MV-4-11 (cell line): ENCODE measurements around the gene OSBPL6.

Source experiments
- DNase-seq: peaks from one replicate; lab custom pipeline; 2025; lab: John Stamatoyannopoulos, UW

The OSBPL6 gene

DNA sequence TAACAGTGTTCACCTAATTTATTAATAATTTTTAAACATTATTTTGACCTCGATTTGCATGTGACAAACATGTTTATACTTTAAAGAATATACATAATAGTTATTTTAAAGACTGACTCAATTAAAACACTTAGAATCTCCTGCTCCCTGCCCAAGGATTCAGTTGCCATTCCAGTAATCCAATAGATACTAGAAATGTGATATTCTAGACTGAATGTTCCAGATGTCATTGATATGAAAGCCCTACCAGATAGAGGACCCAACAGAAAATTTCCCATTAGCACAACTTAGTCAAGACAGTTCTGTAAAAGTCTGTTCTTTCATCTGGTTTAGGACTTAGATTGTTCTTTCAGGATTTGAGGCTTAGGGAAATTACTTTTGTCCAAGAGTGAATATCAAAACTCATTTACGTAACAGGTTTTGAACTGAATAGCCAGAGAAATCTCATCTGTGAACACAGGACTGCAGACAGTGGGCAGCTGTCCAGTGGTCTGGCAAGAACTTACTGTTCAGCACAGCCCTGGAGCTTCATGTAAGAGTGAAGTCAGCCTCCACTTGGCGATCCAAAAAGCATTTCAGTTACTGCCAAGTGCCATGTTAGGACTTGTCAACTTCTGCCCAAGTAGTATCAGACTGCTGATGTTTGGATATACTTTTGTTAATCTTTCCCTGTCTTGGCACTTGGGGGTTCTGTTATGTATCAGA lies 77.5 kb downstream of the OSBPL6 start:
- no peak for DNase-seq

DNA sequence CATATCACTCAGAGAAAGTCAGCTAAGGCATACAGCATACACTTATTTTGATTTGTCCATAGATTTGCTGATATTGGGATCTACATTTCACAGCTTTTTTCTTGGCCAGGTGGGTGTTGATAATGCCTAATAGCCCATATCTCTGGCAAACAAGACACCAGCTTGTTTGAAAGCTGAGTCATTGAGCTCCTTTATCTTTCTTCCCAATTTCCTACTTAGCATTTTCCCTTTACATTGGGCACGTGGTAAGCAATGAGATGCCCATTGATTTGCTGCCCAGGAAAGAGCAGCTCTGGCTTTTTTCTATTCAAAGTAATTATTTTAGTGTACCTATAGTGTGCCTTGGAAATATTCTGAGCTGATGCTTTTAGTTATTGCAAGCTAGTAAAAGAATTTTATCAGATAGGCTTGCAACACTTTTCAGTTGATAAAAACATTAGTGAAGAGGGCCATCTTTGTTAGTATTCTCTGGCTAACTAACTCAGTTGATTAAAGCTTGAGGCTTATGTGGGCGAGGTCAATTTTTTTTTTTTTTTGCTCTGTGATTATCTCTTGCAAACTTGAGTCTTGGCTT lies 79.6 kb downstream of the OSBPL6 start:
- no peak for DNase-seq

DNA sequence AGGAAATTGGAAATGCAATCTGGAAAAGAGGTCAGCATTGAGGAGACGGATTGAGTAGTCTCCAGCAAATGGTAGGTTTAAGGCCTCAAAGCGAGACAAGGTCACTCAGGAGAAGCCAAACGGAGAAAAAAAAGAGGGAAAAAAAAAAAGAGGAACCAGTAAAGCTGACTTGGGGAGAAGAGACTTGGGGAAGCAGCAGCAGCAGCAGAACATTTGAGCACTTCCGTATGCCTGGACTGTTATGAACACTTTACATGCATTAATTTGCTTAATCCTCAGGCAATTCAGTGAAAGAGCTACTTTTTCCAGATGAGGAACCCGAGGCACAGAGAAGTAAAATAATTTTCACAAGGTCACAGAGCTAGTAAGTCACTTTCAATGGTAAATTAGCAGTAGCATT lies 81.3 kb downstream of the OSBPL6 start:
- DNase-seq, result peak; percentile 83

DNA sequence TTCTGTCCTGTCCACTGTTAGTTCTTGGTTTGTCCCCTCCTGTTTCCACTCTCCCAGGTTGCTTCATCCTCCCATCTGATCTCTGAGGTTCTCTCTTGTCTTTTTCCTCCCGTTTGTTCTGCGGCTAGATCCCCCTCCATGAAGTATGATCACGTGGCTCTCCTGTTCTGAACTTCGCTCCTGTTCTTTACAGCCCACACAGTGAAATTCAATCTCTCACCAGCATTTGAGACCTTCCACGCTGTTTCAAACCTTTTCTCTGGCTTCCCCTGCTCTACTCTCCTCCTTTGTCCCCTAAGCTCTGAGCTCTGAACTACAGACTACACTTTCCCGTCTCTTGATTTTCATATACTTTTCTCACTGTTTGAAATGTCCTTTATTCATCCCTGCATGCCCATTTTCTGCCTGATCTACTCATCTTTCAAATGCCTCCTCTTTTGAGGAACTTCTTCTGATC lies 83.5 kb downstream of the OSBPL6 start:
- no peak for DNase-seq

DNA sequence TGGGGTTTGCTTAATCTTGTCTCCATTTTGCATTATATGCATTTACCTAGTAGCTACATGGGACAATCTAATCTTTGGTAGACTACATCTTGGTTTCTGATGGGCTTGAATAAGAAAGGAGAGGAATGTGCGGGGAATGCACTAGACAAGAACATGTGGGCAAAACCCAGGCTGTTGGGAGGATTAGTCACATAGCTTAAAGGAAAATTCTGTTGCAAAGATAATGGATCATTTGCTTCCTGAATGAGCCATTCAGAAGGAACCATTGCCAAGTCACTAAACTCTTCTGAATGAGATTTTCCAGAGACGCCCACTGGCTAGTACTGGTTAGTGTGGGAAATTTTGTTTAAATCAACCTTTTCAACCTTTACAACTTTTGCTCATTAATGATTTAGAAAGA lies 84.8 kb downstream of the OSBPL6 start:
- no peak for DNase-seq

DNA sequence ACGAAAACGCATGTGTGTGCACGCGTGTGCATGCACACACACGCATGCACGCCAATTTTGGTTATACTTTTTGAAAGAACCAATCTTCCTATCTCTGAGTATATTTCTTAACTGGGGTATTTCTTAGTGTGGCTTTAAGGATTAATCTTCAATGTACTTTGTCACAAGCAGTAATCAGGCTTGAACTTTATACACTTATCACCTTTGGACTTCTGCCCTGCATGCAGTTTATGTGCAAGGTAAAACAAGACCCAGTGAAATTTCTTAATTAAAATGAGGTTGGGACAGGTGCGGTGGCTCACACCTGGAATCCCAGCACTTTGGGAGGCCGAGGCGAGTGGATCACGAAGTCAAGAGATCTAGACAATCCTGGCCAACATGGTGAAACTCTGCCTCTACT lies 85.3 kb downstream of the OSBPL6 start:
- no peak for DNase-seq

DNA sequence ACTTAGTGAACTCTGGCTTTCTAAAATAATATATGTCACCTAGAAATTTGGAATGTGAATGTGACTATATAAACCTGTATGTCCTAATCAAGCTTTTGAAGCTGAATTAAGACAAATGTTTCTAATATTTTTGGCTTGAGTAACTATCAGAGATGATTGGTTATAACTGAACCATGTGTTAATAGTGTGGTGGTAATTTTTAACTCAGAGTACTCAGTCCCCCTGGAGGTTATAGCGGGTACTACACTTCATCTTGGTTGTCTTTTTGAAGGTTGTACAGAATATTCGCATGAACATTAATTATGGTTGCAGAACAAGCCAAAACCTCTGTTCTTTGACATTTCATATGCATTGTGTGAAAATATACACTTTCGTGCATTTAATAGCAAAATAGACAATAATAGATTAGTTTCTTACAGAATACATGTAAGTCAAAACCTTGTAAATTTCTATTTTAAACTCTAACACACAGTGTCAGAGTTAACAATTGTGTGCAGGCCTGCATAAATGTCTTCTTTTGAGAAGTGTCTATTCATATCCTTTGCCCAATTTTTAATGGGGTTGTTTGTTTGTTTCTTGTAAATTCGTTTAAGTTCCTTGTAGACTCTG lies 86.0 kb downstream of the OSBPL6 start:
- DNase-seq, result peak; percentile 30

DNA sequence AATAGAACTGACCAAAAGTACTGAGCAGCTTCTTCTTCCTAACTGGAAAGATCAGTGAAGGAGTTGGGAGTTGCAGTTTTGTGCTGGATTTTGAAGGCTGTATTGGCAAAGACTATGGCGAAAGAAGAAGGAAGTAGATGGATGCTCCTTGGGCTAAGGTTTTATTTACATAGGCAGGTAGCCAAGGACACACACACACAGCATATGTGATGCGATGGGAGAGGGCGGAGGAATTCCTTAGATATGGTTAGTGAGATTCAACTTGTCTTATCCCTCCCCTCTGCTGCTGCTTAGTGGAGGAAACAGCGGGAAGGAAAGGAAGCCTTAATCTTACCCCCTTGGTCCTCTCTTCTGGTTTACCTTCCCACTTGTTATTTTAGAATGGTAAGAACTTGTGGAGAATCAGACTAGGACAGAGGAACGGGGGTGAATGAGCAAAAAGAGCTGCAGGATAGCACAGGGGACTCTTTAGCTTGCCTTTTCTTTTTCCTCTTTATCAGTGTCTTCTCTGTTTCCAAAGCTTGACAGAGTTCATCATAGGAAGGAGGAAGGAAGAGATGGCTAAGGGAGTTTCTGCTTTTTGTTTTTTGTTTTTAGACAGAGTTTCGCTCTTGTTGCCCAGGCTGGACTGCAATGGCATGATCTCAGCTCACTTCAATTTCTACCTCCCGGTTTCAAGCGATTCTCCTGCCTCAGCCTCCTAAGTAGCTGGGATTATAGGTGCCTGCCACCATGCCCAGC lies 87.9 kb downstream of the OSBPL6 start:
- DNase-seq, result peak; percentile 1

DNA sequence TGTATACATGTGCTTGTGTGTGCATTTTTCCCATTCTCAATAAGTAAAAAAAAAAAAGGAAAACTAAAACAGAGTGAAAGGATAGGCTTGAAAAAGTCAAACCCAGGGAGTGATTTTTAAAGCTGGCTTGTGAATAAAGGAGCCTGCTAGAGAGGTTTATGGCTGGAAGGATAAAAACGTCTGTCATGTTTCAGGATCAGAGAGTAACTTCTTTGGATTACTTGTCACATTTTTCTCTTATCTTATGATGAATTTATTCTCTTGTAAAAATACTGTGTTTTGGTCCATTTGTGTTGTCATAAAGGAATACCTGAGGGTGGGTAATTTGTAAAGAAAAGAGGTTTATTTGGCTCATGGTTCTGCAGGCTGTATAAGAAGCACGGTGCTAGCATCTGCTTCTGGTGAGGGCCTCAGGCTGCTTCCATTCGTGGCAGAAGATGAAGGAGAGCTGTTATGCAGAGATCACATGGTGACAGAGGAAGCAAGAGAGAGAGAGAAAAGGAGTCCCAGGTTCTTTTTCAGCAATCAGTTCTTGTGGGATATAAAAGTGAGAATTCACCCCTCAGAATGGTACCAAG lies 89.1 kb downstream of the OSBPL6 start:
- no peak for DNase-seq

DNA sequence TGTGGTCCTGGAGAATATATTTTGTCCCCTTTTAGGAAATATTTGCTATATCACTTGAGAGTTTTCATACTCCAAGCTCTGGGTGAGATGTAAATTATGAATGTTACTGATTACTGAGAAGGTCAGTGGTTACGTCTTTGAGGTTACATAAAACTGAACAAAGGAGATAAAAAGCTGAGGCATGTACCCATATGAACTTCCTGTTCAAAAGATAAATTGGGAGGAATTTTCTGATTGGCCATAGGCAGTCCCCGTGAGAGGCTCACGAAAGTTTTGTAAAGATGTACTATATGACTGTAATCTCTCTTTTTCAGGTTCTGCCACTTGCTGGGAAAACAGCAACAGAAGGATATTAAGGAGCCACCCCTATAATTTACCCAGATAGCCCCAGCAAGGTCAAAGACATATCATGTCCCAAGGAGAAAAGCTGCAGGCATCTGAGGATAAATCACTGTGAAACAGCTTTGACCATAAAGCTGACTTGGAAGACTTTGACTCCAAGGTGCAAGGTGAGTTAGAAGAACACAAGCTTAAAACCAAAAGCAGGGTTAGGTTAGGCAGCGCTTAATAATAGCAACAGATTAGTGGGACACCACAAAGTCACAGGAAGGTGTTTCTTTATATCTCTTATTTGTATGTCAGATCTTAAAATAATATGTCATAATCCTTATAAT lies 90.4 kb downstream of the OSBPL6 start:
- DNase-seq, result no peak

DNA sequence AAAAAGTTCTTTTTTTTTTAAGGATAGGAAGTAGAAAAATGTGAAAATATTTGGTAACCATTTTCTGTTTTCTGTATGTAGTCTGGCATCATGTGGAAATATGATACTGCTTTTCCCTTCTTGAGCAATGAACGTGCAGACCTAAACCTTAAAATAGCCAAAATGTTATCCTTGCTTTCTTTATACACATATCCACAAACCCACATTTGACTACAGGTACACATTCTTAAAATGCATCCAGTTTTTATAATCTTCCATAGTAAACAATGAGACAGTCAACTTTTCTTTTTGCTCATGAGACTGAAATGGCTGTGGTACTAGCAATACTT lies 90.9 kb downstream of the OSBPL6 start:
- DNase-seq, result no peak

DNA sequence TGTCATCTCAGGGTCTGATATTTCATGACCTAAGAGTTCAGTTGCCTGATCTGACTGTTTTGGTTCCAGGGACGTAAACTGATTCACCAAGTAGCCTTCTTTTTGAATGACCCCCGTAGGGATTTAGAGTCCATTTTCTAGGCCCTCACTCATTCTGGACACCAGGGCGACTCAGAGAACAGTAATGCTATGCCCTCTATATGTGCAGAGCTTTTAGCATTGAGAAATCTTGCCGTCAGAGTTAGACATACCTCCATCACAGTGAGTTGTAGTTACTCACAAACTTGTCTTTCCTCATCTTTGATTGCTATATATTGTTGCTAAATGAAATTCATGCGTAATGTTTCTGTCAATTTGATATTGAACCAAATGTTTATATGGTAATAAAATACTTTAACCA lies 92.3 kb downstream of the OSBPL6 start:
- no peak for DNase-seq

DNA sequence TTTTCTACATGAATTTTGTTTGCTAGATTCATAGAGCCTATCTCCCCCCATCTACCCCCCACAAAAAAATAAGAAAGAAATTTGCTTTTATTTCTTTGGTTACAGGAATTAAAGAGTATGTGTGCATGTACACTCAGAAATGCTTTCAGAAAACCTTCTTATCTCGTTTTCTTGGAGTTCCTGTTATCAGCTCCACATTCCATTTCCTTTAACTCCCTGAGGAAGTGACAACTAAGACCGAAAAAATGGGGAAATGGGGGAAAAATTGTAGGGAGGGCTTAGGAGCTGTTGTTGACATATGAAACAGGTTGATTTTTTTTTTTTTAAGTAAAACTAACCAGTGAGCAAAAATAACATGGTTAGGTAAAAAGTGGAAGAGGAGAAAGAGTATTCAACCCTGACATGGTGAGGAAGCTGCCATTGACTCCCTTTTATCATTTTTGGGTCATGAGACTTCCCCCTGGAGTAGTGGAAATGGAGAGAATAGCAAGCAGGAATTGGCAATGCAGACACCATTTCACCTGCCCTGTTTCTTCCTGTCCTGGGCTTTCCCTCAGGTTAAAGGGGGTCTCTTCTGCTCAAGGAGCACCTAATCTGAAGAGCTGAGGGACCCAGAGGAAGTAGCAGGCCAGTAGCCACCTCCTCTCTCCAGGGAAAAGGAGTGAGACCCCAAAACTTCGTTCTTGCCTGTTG lies 93.5 kb downstream of the OSBPL6 start:
- DNase-seq, result no peak

DNA sequence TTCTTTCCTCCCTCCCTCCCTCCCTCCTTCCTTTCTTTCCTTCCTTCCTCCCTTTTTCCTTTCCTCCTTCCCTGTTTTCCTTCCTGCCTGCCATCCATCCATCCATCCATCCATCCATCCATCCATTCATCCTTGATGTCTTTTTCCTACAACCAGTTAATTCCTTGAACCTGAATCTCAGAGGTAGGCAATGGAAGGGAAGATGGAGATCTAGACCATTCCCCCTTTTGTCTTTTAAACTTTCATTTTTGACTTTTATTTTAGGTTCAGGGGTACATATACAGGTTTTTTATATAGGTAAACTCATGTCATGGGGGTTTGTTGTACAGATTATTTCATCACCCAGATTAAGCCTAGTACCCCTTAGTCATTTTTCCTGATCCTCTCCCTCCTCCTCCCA lies 97.4 kb downstream of the OSBPL6 start:
- DNase-seq, result no peak

DNA sequence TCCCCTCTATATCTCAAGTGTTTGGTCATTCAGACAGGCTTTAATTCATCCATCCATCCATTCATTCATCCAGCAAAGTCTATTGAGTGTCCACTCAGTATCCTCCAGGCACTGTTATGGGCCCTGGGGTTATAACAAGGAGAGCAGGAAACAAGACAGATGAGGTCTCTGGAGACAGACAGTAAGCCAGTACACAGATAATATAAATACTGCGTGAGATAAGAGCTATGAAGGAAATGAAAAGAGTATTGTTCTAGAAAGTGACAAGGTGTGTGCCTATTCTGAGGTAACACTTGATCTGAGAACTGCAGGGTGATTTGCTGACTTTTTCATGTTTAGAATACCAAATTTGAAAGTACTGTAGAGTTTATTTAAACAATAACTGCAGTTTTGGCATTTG lies 98.3 kb downstream of the OSBPL6 start:
- no peak for DNase-seq

DNA sequence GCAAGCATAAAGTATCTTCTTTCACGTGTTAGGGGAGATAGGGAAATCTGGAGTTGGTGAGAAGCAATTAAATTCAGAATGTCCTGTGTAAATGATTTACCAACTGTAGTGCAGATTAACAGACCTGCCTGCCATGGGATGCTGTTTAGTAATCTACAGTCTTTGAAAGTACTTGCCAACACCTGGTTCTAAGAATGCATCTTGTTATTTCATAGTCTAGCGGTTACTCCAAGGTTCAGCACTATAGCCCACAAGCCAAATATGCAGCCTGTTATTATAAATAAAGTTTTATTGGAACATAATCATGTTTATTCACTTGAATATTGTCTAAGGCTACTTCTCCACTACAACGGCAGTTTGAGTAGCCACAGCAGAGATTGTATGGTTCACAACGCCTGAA lies 100.8 kb downstream of the OSBPL6 start:
- no peak for DNase-seq

DNA sequence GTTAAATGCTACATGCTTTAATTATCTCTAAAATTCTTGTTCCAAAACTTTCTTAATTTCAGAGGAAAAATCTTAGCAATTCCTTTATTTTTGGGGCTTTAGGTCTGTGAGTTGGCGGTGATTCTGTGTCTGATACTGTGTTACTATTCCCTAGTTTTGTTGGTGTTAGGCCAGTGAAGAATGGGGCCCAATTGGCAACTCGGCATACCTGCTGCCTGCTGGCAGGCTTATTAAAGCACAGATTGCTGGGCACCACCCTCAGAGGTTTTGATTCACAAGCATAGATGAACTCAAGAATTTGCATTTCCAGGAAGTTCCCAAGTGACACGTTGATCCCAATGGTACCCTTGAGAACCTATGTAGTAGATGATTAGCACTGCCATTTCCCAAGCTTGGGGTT lies 101.6 kb downstream of the OSBPL6 start:
- no peak for DNase-seq

DNA sequence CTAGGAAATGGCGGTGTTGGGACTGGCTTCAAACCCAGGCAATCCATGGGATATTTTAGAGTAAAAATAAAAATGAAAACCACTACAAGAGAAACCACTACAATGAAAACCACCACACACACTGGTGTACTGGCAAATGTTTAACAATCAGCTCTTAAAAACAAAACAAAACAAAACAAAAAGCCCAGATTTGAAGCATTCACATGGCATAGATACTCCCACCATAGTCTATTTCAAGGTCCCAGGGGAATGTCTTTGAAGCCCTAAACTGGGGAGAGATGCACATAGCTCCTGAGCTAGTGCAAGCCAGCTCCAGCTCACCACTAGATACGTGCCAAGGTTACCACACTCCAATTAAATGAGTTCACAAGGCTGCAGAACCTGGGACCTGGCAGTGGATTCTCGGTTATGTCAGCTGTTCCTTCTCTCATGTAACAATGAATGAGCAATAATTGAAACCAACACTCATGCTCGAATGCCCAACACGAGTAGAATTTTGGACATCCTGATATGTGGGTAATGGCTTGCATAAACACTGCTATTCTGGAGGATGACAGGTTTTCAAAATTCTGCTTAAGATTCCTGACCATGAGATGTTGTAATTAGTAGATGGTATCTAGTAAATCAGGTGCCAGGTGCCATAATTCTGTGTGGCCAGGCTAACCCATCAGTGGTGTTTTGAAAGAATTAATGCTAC lies 102.2 kb downstream of the OSBPL6 start:
- DNase-seq, result no peak

DNA sequence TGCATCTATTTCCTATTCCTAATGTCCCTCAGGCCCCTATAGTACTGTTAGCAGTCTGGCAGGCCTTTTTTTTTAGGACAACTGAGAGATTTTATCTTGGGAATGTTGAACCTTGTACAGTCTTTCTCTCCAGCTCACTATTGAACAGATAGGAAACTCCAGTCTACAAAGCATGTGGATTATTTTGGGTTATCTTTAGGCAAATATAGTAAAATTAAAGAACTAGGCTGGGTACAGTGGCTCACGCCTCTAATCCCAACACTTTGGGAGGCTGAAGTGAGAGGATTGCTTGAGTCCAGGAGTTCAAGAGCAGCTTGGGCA lies 102.7 kb downstream of the OSBPL6 start:
- no peak for DNase-seq

DNA sequence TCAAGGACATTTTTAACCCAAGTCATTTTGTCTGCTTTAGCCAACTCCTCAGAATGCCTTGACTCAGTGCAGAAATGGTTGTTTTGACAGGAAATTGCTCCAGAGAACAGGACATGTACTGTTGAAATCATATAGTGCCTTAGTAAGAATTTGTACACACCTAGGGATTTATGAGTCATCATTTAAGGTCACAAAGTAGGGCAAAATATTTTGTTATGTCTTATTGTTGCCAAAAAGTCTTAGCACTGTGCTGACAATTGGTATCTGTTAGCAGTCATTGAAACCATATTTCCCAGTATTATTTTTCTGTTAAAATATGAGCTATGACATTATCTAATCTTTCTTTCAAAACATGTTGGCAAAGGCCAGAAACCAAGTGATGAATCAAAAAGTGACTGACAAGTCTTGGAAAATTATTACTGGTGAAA lies 104.5 kb downstream of the OSBPL6 start:
- no peak for DNase-seq

DNA sequence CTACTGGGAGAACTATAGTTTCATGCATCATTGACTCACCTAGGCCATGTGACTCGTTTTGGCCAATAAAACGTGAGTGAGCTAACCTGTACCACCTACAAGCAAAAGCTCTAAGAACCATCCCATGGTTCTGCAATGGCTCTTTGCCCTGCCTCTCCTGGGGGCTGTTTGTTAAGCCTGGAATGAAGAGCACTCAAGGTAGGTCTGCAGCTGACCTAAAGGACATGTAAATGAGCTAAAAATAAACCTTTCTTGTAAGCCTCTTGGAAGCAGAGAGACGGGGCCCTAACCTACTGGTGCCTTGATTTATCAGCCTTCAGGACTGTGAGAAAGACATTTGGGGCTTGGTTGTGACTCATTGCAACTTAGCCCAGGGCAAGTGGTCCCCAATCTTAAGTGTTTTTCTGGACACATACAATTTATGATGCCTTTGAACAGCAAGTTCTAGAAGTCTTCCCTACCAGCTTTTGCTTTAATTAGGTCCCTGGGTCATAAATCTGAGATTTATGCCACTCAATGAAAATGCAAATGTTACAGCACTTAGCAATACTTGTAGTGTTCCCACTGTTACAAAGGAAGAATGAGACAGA lies 107.4 kb downstream of the OSBPL6 start:
- DNase-seq, result no peak
